Central memory CD4-positive, alpha-beta T cell (primary cell): ENCODE data around the gene PRKRIP1.
"Not testable (repeated sequence)": the region's sequence is repeated elsewhere in the genome, so short reads cannot be mapped to it uniquely, and the experiment has no call there.

Experiments used
- DNase-seq: peaks from one replicate; pipeline ENCODE4 v3.0.0; 2022

Gene PRKRIP1

GRCh38 chr7:102432442-102433218 is 36.5 kb downstream of the PRKRIP1 start:
- peak; percentile 29 for DNase-seq

- DNase-seq: peak; percentile 84
Observed at GRCh38 chr7:102433219-102434038, 37.3 kb downstream of the PRKRIP1 start, which contains the start of gene ORAI2. Gene ORAI2, plus strand, starts transcription at chr7:102433575. Its CDS starts 5,382 bp downstream, at chr7:102438957.

- peak; percentile 22 for DNase-seq
Observed at GRCh38 chr7:102434039-102434486, 37.9 kb downstream of the PRKRIP1 start.

GRCh38 chr7:102436118-102436517 is 40.0 kb downstream of the PRKRIP1 start:
- no peak for DNase-seq

GRCh38 chr7:102439963-102440795 is 44.0 kb downstream of the PRKRIP1 start:
- no peak for DNase-seq

- no peak for DNase-seq
Observed at GRCh38 chr7:102444961-102445673, 49.0 kb downstream of the PRKRIP1 start.

GRCh38 chr7:102445674-102446071 is 49.5 kb downstream of the PRKRIP1 start:
- DNase-seq: no peak

- DNase-seq: no peak
Observed at GRCh38 chr7:102446387-102447156, 50.4 kb downstream of the PRKRIP1 start.

- DNase-seq: no peak
Observed at GRCh38 chr7:102447311-102447710, 51.1 kb downstream of the PRKRIP1 start.

- no peak for DNase-seq
Observed at GRCh38 chr7:102449136-102449535, 53.0 kb downstream of the PRKRIP1 start.

- peak; percentile 49 for DNase-seq
Observed at GRCh38 chr7:102450242-102450641, 54.1 kb downstream of the PRKRIP1 start.

GRCh38 chr7:102451371-102452054 is 55.4 kb downstream of the PRKRIP1 start:
- DNase-seq: no peak

- DNase-seq: no peak
Observed at GRCh38 chr7:102452451-102452850, 56.3 kb downstream of the PRKRIP1 start.

GRCh38 chr7:102453319-102453718 is 57.2 kb downstream of the PRKRIP1 start:
- no peak for DNase-seq

GRCh38 chr7:102454468-102454867 is 58.3 kb downstream of the PRKRIP1 start:
- no peak for DNase-seq

- not testable (repeated sequence) for DNase-seq
Observed at GRCh38 chr7:102454932-102455331, 58.8 kb downstream of the PRKRIP1 start.

- no peak for DNase-seq
Observed at GRCh38 chr7:102455596-102455995, 59.4 kb downstream of the PRKRIP1 start.

- DNase-seq: no peak
Observed at GRCh38 chr7:102456327-102456726, 60.2 kb downstream of the PRKRIP1 start.

GRCh38 chr7:102457352-102457924 is 61.3 kb downstream of the PRKRIP1 start:
- no peak for DNase-seq

- no peak for DNase-seq
Observed at GRCh38 chr7:102459221-102459844, 63.2 kb downstream of the PRKRIP1 start.
